Psoas muscle (tissue), 8 donors: Measurements from ENCODE around the gene DOK4. TPM values are rescaled to one million over a fixed set of nuclear protein-coding genes. Genes with fewer than 3 reads are reported as not detected.

Source experiments
- ATAC-seq, 4 donors: fragments of 200-7000 bp; cut with Tn5 transposase; one replicate each; pipeline ENCODE4 v1.9.1; 2020; ENCODE audit warnings: moderate library complexity in 3 of 4, mild to moderate bottlenecking in 2 of 4
- DNase-seq, 2 donors: peaks; one replicate each; pipeline ENCODE4 v3.0.0-alpha.2; 2020
- H3K27ac ChIP-seq: fragments of 200-600 bp; one replicate; pipeline ENCODE4 v1.8.0; 2022
- H3K27me3 ChIP-seq, 3 donors: fragments of 200-600 bp in 1 of 3; one replicate each; pipeline versions ENCODE4 v1.6.1 to v1.8.0; 2013 to 2022; ENCODE audit warnings: low read length in 2 of 3, mild to moderate bottlenecking in 2 of 3, moderate library complexity in 1 of 3; ENCODE audit not compliant: insufficient read depth in 3 of 3
- H3K36me3 ChIP-seq, 2 donors: fragments of 200-600 bp in 1 of 2; one replicate each; pipeline versions ENCODE4 v1.6.1 to v1.8.0; 2013 to 2022; ENCODE audit warnings: low read depth in 1 of 2, mild to moderate bottlenecking in 1 of 2, moderate library complexity in 1 of 2; ENCODE audit not compliant: insufficient read depth in 1 of 2
- H3K4me1 ChIP-seq: fragments of 200-600 bp; one replicate; pipeline ENCODE4 v1.8.0; 2022
- H3K4me3 ChIP-seq: fragments of 200-600 bp; one replicate; pipeline ENCODE4 v1.8.0; 2022; ENCODE audit warnings: mild to moderate bottlenecking
- H3K9me3 ChIP-seq: fragments of 200-600 bp; one replicate; pipeline ENCODE4 v1.8.0; 2022
- CTCF ChIP-seq: fragments of 200-600 bp; IDR thresholded peaks from one replicate; pipeline ENCODE4 v1.8.0; 2022; ENCODE audit warnings: antibody characterized with exemption
- WGBS, 3 donors: extraction: QIAGEN DNeasy Blood & Tissue Kit; methylation state at CpG; one replicate each; pipeline versions ENCODE4 v1.1.6 to v1.1.7; 2013; 5-methylcytosine and 5-hydroxymethylcytosine counted together
- intact Hi-C, 2 donors: fragments of 100-400 bp; cut with DNase I; formaldehyde crosslinking; loops; one replicate each; pipeline versions ENCODE4 v1.11.0 to v1.14.2; 2022
- polyA plus RNA-seq, 3 donors: library from polyadenylated mRNA; stranded (reverse); fragments of 200-250 nt; gene quantifications; one replicate each; pipeline ENCODE4 v1.2.3, GENCODE V29; 2013
- total RNA-seq, 4 donors: library from RNA; stranded (reverse); fragmentation: NEBNext Ultra II Directional in 2 of 4; extraction: Animal tissue kit (Norgen Biotek cat#: 25700) in 2 of 4; gene quantifications; one replicate each; pipeline versions ENCODE4 v1.2.1 to v1.2.4, GENCODE V29; 2021 to 2023
- donor health status: healthy with polysubstance abuse.
- donor health status: DM: no; HTN: no; CAD: no; lungs with moderate emphysema.
- donor health status: Bipolar disorder and iron deficiency.
- donor health status: healthy.
- donor health status: DM: yes; HTN: yes; CAD: no.
- donor health status: DM: no; HTN: no; CAD: no.
- donor health status: DM: no; HTN: no; CAD: no.
- donor health status: DM: yes; HTN: yes; CAD: no.

Gene DOK4
- total and polyA plus RNA-seq, 7 donors = 1.3 to 4.3 (median 1.9) TPM

GRCh38 chr16:57519796-57520360, 33.6 kb upstream of the DOK4 start:
- WGBS, 3 donors = 35 to 40% (median 39%) methylated on average over 10 of the region's 10 CpGs
- peak; percentile 81 to 96 (median 87) for ATAC-seq
- DNase-seq = peak; percentile 80 to 88
- Histone ChIP-seq H3K4me1 (no peaks in the 10 kb centered on the region), H3K4me3 (no peak overlapping the region), H3K36me3 (peaks cover 0 to 10% of the 10 kb centered on the region in 2 donors), H3K9me3 (no peaks in the 10 kb centered on the region), H3K27me3 (no peaks in the 10 kb centered on the region), H3K27ac (no peak overlapping the region)
- TF ChIP-seq CTCF = peak; percentile 97
- intact Hi-C loops = loop anchor here (2.0 to 5.0 kb wide), 5 partner anchors 43 to 219 kb away; no protein-coding TSS in a partner anchor

GRCh38 chr16:57518922-57519321, 32.6 kb upstream of the DOK4 start:
- no peak overlapping the region for H3K27ac ChIP-seq
- 85 to 93% (median 88%) methylated on average over 6 of the region's 6 CpGs for WGBS, 3 donors
- H3K9me3 ChIP-seq = no peaks in the 10 kb centered on the region
- ATAC-seq (no peak), DNase-seq (no peak)
- H3K36me3 ChIP-seq = peaks cover 0 to 10% of the 10 kb centered on the region in 2 donors
- TF ChIP-seq CTCF = no peak
- no peak overlapping the region for H3K4me3 ChIP-seq
- intact Hi-C loops = loop anchor here (2.0 to 5.0 kb wide), 4 partner anchors 42 to 218 kb away; no protein-coding TSS in a partner anchor
- H3K4me1 ChIP-seq = no peaks in the 10 kb centered on the region
- H3K27me3 ChIP-seq = no peaks in the 10 kb centered on the region

- no peak for TF ChIP-seq CTCF
- 86 to 93% (median 93%) methylated on average over 13 of the region's 13 CpGs for WGBS, 3 donors
- no peaks in the 10 kb centered on the region for H3K4me1 ChIP-seq
- intact Hi-C loops = loop anchor here (2.0 to 5.0 kb wide), 4 partner anchors 41 to 218 kb away; no protein-coding TSS in a partner anchor
- peaks cover 0 to 10% of the 10 kb centered on the region in 2 donors for H3K36me3 ChIP-seq
- H3K9me3 ChIP-seq = no peaks in the 10 kb centered on the region
- no peak overlapping the region for H3K4me3 ChIP-seq
- no peak for DNase-seq
- no peak overlapping the region for H3K27ac ChIP-seq
- ATAC-seq = no peak
- no peaks in the 10 kb centered on the region for H3K27me3 ChIP-seq
Observed at GRCh38 chr16:57518520-57518919, 32.2 kb upstream of the DOK4 start.

- H3K9me3 ChIP-seq = no peaks in the 10 kb centered on the region
- H3K36me3 ChIP-seq = peaks cover 0 to 10% of the 10 kb centered on the region in 2 donors
- ATAC-seq (no peak), DNase-seq (no peak)
- WGBS, 3 donors = 84 to 92% (median 90%) methylated on average over 29 to 31 of the region's 31 CpGs
- H3K4me1 ChIP-seq = no peaks in the 10 kb centered on the region
- no peak for TF ChIP-seq CTCF
- H3K27me3 ChIP-seq = no peaks in the 10 kb centered on the region
- intact Hi-C loops = loop anchor here (2.0 to 5.0 kb wide), 4 partner anchors 40 to 217 kb away; no protein-coding TSS in a partner anchor
- no peak overlapping the region for H3K27ac ChIP-seq
- H3K4me3 ChIP-seq = no peak overlapping the region
Observed at GRCh38 chr16:57517397-57518367, 31.4 kb upstream of the DOK4 start.
